Natural killer cell (primary cell): ENCODE measurements around the gene PTGR1. TPM values are rescaled to one million over a fixed set of nuclear protein-coding genes. Genes with fewer than 3 reads are reported as not detected.

Experiments
- ATAC-seq, 3 donors: fragments of 150-1000 bp in 2 of 3; fragments of 200-7000 bp in 1 of 3; cut with Tn5 transposase; 1 replicate in 1 of 3; 2 replicates in 2 of 3; pipeline ENCODE4 v1.10.0; 2021; ENCODE audit warnings: mild to moderate bottlenecking in 2 of 3, moderate library complexity in 2 of 3
- DNase-seq, 2 donors: peaks; one replicate each; pipeline versions ENCODE4 v3.0.0 to v3.0.0-alpha.2; 2013 to 2021; ENCODE audit warnings: mixed read lengths in 1 of 2
- H3K27ac ChIP-seq: one replicate; pipeline ENCODE4 v1.5.1; 2013; ENCODE audit warnings: mild to moderate bottlenecking, low read length
- H3K27me3 ChIP-seq: one replicate; pipeline ENCODE4 v1.6.1; 2013; ENCODE audit warnings: low read length; ENCODE audit not compliant: control insufficient read depth, insufficient read depth
- H3K36me3 ChIP-seq: one replicate; pipeline ENCODE4 v1.6.1; 2013; ENCODE audit warnings: low read length; ENCODE audit not compliant: control insufficient read depth, insufficient read depth
- H3K4me1 ChIP-seq: one replicate; pipeline ENCODE4 v1.6.1; 2013; ENCODE audit warnings: low read length; ENCODE audit not compliant: control insufficient read depth, insufficient read depth
- H3K4me3 ChIP-seq: one replicate; pipeline ENCODE4 v1.5.1; 2013; ENCODE audit warnings: low read length
- H3K9me3 ChIP-seq: one replicate; pipeline ENCODE4 v1.6.1; 2013; ENCODE audit warnings: low read length; ENCODE audit not compliant: control insufficient read depth, insufficient read depth
- H3K27ac Mint-ChIP-seq, 2 donors: one replicate each; pipeline ENCODE4 v1.8.0; 2022; ENCODE audit warnings: mild to moderate bottlenecking in 2 of 2, mixed read lengths in 2 of 2, moderate library complexity in 1 of 2
- H3K27me3 Mint-ChIP-seq, 2 donors: one replicate each; pipeline ENCODE4 v1.8.0; 2022; ENCODE audit warnings: low read depth in 2 of 2, mixed read lengths in 2 of 2
- H3K36me3 Mint-ChIP-seq: one replicate; pipeline ENCODE4 v1.8.0; 2022; ENCODE audit warnings: mixed read lengths
- H3K4me1 Mint-ChIP-seq, 2 donors: one replicate each; pipeline ENCODE4 v1.8.0; 2022; ENCODE audit warnings: mixed read lengths in 2 of 2
- H3K4me3 Mint-ChIP-seq: one replicate; pipeline ENCODE4 v1.8.0; 2022; ENCODE audit warnings: mild to moderate bottlenecking, moderate library complexity, mixed read lengths
- H3K9me3 Mint-ChIP-seq, 2 donors: one replicate each; pipeline ENCODE4 v1.8.0; 2022; ENCODE audit warnings: mixed read lengths in 2 of 2
- CTCF ChIP-seq: fragments of 200-600 bp; IDR thresholded peaks from one replicate; pipeline ENCODE4 v1.8.0; 2022; ENCODE audit warnings: antibody characterized with exemption
- WGBS: methylation state at CpG from one replicate; pipeline ENCODE4 v1.1.7; 2013; ENCODE audit warnings: missing lambda C conversion rate; ENCODE audit not compliant: insufficient coverage; 5-methylcytosine and 5-hydroxymethylcytosine counted together
- intact Hi-C: fragments of 100-400 bp; cut with micrococcal nuclease; formaldehyde crosslinking; loops from one replicate; pipeline ENCODE4 v1.14.2; 2022
- total RNA-seq, 4 donors: library from RNA; stranded (reverse); fragments of 120-200 nt in 1 of 4; gene quantifications; one replicate each; pipeline versions ENCODE4 v1.2.3 to v1.2.4, GENCODE V29; 2013 to 2022

Gene PTGR1
- total RNA-seq, result not detected
- not detected for total RNA-seq (2013)

- peak within 1 kb of the TSS; percentile 23 for H3K4me3 ChIP-seq
- intact Hi-C loops, result no loop called here
- H3K27ac ChIP-seq, result no peak within 1 kb of the TSS
- peak in 1 of 3 donors; percentile 20 for ATAC-seq
- peaks cover 22% of the 10 kb centered on the region for H3K4me1 ChIP-seq
- Mint-ChIP-seq H3K4me3 (peak within 1 kb of the TSS; percentile 88), H3K27ac (no peak within 1 kb of the TSS), H3K4me1 (peaks cover 24 to 29% of the 10 kb centered on the region in 2 donors), H3K27me3 (peaks cover 47 to 67% of the 10 kb centered on the region in 2 donors), H3K36me3 (no peaks in the 10 kb centered on the region), H3K9me3 (no peaks in the 10 kb centered on the region)
- H3K27me3 ChIP-seq, result peaks cover 27% of the 10 kb centered on the region
- peak; percentile 15 to 42 for DNase-seq
- 2% methylated on average over 64 of the region's 64 CpGs for WGBS
- no peaks in the 10 kb centered on the region for H3K36me3 ChIP-seq
- H3K9me3 ChIP-seq, result no peaks in the 10 kb centered on the region
- TF ChIP-seq CTCF, result no peak
These were observed at the start of gene PTGR1 for GRCh38 chr9:111599092-111599954. PTGR1 (minus strand) TSS chr9:111599647; CDS start chr9:111597422, 2,225 bp downstream.

GRCh38 chr9:111649016-111649415, 49.6 kb upstream of the PTGR1 start:
- no peak for ATAC-seq
- H3K36me3 ChIP-seq, result peaks cover 21% of the 10 kb centered on the region
- H3K4me1 ChIP-seq, result no peaks in the 10 kb centered on the region
- no peak for TF ChIP-seq CTCF
- H3K4me3 ChIP-seq, result no peak overlapping the region
- intact Hi-C loops, result no loop called here
- Mint-ChIP-seq H3K4me3 (no peak overlapping the region), H3K27ac (no peak overlapping the region), H3K27me3 (no peaks in the 10 kb centered on the region), H3K9me3 (no peaks in the 10 kb centered on the region), H3K36me3 (no peaks in the 10 kb centered on the region), H3K4me1 (no peaks in the 10 kb centered on the region)
- no peaks in the 10 kb centered on the region for H3K9me3 ChIP-seq
- WGBS, result 100% methylated on average over 2 of the region's 4 CpGs
- no peak overlapping the region for H3K27ac ChIP-seq
- H3K27me3 ChIP-seq, result no peaks in the 10 kb centered on the region
- no peak for DNase-seq

GRCh38 chr9:111648066-111648465, 48.6 kb upstream of the PTGR1 start:
- Mint-ChIP-seq H3K27me3 (no peaks in the 10 kb centered on the region), H3K4me1 (peaks cover 0 to 5% of the 10 kb centered on the region in 2 donors), H3K36me3 (no peaks in the 10 kb centered on the region), H3K27ac (no peak overlapping the region), H3K4me3 (no peak overlapping the region), H3K9me3 (no peaks in the 10 kb centered on the region)
- ATAC-seq (no peak), DNase-seq (no peak)
- Histone ChIP-seq H3K36me3 (peaks cover 20% of the 10 kb centered on the region), H3K4me3 (no peak overlapping the region), H3K4me1 (no peaks in the 10 kb centered on the region), H3K27me3 (no peaks in the 10 kb centered on the region), H3K9me3 (no peaks in the 10 kb centered on the region), H3K27ac (no peak overlapping the region)
- intact Hi-C loops, result no loop called here
- 100% methylated on average over 4 of the region's 4 CpGs for WGBS
- TF ChIP-seq CTCF, result no peak
